IPS DF 4.7 (cell line): Measurements from ENCODE around the gene HAGH.

Source experiments
- DNase-seq: peaks from one replicate; pipeline ENCODE4 v3.0.0-alpha.2; 2013; ENCODE audit warnings: low spot score; ENCODE audit errors: extremely low read depth

HAGH gene

DNA sequence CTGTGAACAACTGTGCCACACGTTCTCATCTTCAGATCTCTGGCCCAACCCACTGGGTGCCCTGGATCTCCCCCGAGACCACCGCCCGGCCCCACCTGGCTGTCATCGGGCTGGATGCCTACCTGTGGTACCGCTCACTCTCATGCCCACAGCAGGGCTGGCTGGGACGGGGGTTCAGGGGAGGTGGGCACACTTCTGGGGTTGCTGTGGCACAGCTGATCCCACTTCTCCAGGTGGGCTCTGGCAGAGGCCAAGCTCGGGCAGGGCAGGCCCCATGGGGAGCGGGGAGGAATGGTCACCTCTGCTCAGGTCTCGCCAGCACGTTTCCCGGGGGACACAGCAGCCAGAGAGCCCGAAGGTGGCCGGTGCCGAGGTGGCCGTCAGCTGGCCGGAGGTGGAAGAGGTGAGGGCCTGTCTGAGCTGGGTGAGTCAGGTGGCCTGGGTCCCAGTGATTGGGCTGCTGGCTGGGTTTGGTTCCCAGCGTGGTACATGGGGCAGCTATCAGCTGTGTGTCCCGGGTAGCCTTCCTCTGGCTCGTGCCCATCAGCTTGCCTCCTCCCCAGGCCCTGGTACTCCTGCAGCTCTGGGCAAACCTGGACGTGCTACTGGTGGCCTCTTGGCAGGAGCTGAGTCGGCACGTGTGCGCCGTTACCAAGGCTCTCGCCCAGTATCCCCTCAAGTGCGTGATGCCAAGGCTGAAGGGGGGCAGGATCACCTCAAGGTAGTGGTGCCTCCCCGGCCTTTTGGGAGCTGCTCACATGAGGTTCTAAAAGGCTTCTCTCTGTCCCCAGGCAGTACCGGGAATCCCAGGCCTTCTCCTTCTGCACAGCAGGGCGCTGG lies 51.4 kb downstream of the HAGH start:
- DNase-seq = no peak

- no peak for DNase-seq
Observed at GRCh38 chr16:1774448-1774780, 52.2 kb downstream of the HAGH start.

GRCh38 chr16:1773703-1774447 lies 52.8 kb downstream of the HAGH start:
- DNase-seq = no peak

DNA sequence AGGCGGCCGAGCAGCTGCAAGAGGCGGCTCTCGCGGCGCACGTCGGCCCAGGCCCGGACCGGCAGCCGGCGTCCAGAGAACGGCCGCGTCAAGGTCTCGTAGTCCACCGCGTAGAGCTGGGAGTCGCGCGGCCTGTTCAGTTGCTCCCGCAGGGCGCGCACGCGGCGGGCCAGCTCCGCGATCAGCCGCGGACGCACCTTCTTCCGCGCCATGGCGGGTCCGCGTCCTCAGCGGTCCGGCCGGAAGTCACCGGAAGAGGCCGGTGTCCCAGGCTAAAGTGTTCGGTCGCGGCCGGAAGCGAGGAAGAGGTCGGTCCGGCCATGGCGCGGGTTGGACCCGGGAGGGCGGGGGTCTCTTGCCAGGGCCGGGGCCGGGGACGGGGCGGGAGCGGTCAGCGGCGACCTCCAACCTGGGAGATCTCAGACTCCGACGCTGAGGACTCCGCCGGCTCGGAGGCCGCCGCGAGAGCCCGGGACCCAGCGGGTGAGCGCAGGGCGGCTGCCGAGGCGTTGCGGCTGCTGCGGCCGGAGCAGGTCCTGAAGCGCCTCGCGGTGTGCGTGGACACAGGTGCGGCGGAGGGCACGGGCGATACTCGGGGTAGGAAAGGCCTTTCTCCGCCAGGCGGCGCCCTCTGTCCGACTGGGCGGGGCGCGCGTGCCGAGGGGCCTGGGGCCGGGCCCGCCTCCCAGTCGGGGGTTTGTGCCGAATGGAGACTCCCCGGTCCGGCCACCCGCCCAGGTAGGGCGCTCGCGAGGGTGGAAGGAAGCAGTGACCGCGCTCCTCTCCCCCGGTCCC lies 53.5 kb downstream of the HAGH start, which contains the start of gene MRPS34:
TSS of gene MRPS34 (minus strand) at position 227 of the 795 bp plus-strand sequence. CDS start at position 212, 15 bp downstream.
- no peak for DNase-seq

DNA sequence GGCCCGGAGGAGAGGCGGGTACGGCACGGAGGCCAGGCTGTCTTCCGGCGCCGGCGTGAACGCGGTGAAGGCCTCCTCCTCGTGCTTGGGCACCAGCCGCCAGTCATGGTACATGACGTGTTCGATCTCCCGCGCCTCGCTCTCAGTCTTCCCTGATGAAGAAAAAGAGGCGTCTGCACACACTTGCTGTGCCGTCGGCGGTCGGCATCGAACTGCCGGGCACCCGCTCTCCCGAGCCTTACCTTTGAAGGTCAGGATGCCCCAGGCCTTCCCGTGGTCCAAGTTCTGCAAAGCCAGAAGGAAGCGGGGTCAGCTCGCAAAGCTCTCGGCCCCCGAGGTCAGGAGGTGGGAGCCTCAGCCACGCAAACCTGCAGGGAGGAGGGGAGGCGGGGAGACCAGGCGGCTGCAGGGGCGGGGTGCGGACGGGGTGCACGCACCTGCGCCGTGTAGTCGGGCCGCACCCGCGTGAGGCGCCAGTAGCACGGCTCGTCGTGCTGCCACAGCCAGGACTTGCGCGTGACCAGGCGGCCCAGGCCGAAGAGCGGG lies 54.2 kb downstream of the HAGH start, which contains the start of gene EME2:
TSS of gene EME2 (plus strand) at position 449 of the 546 bp plus-strand sequence. CDS start 418 bp downstream, outside the sequence.
- DNase-seq = no peak

DNA sequence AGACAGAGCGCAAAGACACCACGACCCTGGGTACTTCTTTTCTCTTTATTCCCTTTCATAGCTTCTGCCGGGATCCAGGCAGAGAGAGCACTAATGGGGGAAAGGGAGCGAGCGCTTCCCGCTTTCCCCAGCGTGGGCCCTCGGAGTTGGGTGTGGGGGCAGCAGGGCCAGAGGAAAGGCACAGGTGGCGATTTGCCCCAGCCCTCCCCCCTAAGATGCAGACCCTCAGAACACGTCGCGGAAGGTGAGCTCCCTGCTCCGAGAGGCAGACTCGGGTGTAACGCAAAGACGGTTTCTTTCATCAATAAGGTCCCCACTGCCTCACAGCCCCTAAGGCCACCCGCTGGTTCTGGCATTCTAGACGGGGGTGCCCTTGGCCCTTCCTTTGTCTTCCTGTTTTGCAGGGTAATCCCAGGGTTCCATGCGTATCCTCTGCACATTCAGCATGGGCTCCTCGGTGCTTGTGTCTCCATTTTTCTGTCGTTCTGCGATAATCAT lies 54.7 kb downstream of the HAGH start:
- DNase-seq = no peak

- no peak for DNase-seq
Observed at GRCh38 chr16:1771188-1771863, 55.3 kb downstream of the HAGH start, which contains the start of gene NME3. TSS of gene NME3 (minus strand) at chr16:1771543. CDS start at chr16:1771534, 9 bp downstream.

GRCh38 chr16:1770328-1771187 lies 56.1 kb downstream of the HAGH start:
- no peak for DNase-seq

- no peak for DNase-seq
Observed at GRCh38 chr16:1769402-1770300, 57.0 kb downstream of the HAGH start.

- DNase-seq = no peak
Observed at GRCh38 chr16:1768767-1769401, 57.7 kb downstream of the HAGH start.

GRCh38 chr16:1768061-1768766 lies 58.4 kb downstream of the HAGH start:
- DNase-seq = no peak

DNA sequence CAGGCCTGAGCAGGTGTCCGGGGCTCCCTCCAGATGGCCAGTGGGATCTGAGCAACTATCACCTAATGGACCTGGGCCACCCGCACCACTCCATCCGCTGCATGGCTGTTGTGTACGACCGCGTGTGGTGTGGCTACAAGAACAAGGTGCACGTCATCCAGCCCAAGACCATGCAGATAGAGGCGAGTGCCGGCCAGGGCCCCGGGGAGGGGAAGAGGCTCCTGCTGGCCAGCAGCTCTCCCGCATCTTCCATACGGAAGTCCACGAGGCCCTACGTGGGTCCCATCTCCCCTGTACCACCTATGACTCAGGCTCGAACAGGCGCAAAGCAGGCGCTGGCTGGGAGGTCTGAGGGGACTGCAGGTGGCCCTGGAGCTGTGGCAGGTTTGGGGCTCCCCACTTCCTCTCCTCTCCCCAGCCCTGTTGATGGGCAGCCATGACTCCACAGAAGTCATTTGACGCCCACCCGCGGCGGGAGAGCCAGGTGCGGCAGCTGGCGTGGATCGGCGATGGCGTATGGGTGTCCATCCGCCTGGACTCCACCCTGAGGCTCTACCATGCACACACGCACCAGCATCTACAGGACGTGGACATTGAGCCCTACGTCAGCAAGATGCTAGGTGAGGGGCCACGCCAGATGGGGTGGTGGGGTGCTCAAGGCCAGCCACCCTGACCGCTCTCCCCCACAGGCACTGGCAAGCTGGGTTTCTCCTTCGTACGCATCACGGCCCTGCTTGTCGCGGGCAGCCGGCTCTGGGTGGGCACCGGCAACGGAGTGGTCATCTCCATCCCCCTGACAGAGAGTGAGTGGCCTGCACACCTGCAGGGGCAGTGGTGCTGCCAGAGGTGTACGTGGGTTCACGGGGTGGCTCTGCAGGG lies 59.3 kb downstream of the HAGH start:
- no peak for DNase-seq

DNA sequence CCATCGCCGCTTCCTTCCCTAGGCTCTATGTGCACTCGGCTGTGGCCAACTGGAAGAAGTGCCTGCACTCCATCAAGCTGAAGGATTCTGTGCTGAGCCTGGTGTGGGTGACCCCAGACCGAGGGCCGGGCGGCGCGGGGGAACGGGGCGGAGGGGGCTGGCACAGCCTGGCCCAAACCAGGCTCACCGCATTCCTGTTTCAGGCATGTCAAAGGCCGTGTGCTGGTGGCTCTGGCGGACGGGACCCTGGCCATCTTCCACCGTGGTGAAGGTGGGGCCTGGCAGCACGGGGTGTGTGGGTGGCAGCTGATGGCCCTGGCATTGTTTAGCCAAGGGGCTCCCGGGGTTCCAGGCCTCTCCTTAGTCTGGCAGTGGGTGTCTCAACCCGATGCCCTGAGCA lies 59.9 kb downstream of the HAGH start:
- DNase-seq = no peak

GRCh38 chr16:1766231-1766630 lies 60.4 kb downstream of the HAGH start:
- DNase-seq = no peak

- no peak for DNase-seq
Observed at GRCh38 chr16:1765826-1766225, 60.8 kb downstream of the HAGH start.

DNA sequence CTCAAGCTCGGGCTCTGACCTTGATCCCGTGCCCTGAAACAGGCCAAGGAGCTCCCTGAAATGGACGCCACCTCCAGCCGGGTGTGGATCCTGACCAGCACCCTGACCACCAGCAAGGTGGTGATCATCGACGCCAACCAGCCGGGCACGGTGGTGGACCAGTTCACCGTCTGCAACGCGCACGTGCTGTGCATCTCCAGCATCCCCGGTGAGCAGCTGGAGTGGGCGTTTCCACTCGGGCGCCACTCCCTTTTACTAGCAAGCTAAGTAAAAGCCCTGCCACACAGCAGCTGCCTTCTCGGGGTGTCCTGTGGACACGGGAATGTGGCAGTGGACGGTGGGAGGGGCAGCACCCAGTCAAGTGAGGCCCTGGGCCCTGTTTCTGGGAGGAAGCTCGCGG lies 61.7 kb downstream of the HAGH start:
- DNase-seq = no peak
